GM12873 (cell line): ENCODE data around the gene INO80.
A peak's percentile ranks its signal among the peaks of the same experiment; 100 is the strongest.

Experiments
- TF ChIP-seq, protein P1 (sequence below): IDR thresholded peaks from 2 replicates; pipeline ENCODE4 v1.5.1; 2012; ENCODE audit warnings: low read depth, mild to moderate bottlenecking, moderate library complexity, low read length, control low read depth; ENCODE audit not compliant: insufficient read depth; ENCODE audit errors: missing control alignments

The INO80 gene

DNA sequence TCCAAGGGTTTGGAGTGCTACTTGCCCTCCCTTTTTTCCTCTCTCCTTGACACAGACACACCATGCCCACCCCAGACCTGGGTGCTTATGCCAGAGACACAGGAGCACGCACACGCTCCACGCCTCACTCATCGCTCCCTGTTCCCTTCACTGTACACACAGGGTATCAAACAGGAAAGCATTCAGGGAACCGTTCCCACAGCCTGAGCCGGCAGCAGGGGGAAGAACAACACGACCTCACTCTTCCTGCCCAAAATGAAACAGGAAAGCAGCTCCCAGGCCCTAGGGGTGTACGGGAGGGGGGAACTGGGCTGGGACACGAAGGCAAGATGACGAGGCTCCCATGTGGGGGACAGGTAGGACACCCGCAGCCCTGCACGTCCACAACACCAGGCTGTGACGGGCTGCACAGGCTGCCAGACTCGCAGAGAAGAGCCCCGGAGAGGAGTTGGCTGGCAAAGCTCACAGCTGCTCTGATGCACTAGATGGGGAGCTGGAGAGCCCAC is 175.7 kb downstream of the INO80 start:
- TF ChIP-seq, protein P1, sequence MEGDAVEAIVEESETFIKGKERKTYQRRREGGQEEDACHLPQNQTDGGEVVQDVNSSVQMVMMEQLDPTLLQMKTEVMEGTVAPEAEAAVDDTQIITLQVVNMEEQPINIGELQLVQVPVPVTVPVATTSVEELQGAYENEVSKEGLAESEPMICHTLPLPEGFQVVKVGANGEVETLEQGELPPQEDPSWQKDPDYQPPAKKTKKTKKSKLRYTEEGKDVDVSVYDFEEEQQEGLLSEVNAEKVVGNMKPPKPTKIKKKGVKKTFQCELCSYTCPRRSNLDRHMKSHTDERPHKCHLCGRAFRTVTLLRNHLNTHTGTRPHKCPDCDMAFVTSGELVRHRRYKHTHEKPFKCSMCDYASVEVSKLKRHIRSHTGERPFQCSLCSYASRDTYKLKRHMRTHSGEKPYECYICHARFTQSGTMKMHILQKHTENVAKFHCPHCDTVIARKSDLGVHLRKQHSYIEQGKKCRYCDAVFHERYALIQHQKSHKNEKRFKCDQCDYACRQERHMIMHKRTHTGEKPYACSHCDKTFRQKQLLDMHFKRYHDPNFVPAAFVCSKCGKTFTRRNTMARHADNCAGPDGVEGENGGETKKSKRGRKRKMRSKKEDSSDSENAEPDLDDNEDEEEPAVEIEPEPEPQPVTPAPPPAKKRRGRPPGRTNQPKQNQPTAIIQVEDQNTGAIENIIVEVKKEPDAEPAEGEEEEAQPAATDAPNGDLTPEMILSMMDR, result no peak

DNA sequence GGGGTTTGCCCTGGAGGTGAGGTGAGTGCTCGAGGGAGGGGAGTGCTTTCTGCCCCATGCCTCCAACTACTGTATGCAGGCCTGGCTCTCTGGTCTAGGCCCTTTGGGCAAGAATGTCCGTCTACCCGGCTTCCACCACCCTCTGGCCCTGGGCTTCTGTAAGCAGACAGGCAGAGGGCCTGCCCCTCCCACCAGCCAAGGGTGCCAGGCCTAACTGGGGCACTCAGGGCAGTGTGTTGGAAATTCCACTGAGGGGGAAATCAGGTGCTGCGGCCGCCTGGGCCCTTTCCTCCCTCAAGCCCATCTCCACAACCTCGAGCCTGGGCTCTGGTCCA is 177.6 kb downstream of the INO80 start:
- TF ChIP-seq, protein P1, result no peak

DNA sequence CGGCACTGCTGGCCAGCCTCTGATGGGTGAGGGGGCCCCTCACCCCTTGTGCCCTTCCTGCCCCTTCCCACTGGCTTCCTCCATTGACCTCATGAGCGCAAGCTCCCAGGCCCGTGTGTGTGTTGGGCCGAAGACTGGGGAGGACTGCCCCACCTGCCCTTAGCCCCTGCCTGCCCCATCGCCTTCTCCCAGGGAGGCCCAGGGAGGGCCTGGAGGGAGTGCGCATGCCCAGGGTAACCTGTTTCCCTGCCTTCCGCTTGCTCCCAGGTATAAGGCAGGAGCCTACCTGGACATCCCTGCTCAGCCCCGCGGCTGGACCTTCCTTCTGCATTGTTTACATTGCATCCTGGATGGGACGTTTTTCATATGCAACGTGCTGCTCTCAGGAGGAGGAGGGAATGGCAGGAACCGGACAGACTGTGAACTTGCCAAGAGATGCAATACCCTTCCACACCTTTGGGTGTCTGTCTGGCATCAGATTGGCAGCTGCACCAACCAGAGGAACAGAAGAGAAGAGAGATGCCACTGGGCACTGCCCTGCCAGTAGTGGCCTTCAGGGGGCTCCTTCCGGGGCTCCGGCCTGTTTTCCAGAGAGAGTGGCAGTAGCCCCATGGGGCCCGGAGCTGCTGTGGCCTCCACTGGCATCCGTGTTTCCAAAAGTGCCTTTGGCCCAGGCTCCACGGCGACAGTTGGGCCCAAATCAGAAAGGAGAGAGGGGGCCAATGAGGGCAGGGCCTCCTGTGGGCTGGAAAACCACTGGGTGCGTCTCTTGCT is 178.1 kb downstream of the INO80 start:
- TF ChIP-seq, protein P1, result peak; percentile 35

DNA sequence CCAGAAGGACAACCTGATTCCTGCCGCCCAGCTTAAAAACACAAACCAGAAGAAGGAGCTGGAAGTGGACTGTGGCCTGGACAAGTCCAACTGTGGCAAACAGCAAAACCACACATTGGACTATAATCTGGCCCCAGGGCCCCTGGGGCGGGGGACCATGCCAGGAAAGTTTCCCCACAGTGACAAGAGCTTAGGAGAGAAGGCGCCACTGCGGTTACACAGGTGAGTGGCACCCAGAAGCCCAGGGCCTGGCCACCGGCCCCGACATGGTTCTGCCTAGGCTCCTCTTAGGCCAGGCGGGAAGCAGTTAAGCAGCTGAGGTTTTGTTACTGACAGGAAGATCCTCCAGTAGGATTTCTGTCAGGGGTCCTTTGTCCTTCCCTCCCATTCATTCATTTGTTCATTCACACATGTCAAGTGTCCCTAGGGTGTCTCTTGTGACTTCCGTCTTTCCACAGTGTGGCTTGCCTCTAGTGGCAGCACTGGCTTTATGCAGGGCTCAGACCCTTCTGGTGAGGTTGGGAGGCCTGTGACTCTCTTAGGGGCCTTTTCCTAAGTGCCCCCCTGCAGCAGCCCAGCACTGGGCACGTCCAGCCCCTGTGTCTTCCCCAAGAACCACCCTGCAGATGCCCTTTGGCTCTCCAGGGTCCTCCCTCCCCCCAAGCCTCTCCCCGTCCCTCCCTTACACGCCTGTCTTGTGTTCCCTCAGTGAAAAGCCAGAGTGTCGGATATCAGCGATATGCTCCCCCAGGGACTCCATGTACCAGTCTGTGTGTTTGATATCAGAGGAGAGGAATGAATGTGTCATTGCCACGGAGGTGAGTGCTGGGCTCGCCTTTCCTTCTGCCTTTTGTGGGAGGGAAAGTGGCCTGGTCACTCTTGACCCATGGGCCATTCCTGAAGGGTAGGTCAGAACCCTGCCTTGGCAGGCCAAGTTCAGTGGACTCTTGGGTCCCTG is 179.1 kb downstream of the INO80 start:
- TF ChIP-seq, protein P1, result peak; percentile 41

DNA sequence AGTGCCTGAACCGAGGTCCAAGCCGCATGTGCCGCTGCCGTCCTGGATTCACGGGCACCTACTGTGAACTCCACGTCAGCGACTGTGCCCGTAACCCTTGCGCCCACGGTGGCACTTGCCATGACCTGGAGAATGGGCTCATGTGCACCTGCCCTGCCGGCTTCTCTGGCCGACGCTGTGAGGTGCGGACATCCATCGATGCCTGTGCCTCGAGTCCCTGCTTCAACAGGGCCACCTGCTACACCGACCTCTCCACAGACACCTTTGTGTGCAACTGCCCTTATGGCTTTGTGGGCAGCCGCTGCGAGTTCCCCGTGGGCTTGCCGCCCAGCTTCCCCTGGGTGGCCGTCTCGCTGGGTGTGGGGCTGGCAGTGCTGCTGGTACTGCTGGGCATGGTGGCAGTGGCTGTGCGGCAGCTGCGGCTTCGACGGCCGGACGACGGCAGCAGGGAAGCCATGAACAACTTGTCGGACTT is 179.8 kb downstream of the INO80 start:
- TF ChIP-seq, protein P1, result no peak

DNA sequence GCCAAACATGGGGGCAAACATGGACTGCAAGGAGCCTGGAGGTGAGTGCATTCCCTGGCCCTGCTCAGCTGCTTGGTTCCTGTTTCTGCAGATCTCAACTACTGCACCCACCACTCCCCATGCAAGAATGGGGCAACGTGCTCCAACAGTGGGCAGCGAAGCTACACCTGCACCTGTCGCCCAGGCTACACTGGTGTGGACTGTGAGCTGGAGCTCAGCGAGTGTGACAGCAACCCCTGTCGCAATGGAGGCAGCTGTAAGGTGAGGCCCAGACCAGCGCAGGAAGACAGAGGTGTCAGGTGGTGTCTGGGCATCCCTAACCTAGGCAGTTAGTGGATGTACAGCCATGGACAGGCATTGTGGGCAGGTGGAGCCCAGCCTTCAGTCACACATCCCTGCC is 181.6 kb downstream of the INO80 start:
- TF ChIP-seq, protein P1, result no peak

DNA sequence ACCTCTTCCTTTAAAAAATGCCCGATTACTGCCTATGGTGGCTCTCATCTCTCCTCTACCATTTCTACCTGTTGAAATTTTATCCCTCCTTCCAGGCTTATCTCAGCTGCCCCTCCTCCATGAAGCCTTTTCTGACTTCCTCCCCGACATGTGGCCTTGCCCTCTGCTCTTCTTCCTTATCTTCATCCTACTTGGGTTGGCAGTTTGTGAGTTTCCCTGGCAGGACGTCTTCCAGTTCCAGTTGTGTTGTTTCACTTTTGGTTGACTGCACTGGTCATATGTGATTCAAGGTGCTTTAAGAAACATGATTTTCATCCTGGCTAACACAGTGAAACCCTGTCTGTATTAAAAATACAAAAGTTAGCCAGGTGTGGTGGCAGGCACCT is 182.6 kb downstream of the INO80 start:
- TF ChIP-seq, protein P1, result no peak
